ENCODE results near the gene TMEM43.
A peak's percentile ranks its signal among the peaks of the same experiment; 100 is the strongest.

Gene TMEM43

DNA sequence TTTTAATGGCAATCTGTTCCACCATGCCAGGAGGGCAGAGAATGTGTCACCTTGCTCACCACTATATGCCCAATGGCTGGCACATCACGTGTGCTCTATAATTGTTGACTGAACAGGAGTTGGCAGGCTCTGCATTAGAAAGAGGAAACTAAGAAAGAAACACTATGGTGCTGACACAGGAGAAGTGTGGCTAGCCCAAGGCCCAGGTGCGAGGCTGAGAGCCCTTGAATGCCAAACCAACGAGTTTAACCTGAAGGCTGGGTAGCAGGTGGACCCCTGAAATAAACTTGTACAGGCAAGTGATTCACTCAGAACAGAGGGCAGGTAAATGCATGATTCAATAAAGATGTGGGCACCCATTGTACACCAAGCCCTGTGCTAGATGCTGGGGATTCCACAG is 2.6 kb upstream of the TMEM43 start:
- DNase-seq (ENCODE audit: low read depth in 3 of 3), result no peak

GRCh38 chr3:14123308-14124222 is 1.3 kb upstream of the TMEM43 start:
- DNase-seq (ENCODE audit: low read depth in 3 of 3), result no peak

DNA sequence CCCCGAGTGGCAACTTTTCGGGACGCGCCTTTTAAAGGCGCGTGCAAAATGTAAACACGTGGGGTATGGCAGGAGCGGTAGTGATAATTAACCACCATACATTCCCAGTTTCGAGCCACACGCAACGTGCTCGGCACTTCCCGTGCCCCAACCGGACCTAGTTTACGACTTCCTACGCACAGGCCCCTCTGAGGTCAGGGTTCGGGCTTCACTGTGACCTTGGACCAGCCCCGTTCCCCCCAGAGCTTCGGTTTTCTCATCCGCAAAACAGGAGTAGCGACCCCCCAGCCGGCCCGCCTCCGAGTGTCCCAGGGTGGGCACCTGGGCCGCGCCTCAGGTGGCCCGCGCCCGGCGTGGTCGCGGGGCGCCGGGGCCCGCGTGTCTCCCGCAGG is 633 bp upstream of the TMEM43 start:
- DNase-seq (ENCODE audit: low read depth in 3 of 3), result peak; percentile 48 to 50 (median 48)

DNA sequence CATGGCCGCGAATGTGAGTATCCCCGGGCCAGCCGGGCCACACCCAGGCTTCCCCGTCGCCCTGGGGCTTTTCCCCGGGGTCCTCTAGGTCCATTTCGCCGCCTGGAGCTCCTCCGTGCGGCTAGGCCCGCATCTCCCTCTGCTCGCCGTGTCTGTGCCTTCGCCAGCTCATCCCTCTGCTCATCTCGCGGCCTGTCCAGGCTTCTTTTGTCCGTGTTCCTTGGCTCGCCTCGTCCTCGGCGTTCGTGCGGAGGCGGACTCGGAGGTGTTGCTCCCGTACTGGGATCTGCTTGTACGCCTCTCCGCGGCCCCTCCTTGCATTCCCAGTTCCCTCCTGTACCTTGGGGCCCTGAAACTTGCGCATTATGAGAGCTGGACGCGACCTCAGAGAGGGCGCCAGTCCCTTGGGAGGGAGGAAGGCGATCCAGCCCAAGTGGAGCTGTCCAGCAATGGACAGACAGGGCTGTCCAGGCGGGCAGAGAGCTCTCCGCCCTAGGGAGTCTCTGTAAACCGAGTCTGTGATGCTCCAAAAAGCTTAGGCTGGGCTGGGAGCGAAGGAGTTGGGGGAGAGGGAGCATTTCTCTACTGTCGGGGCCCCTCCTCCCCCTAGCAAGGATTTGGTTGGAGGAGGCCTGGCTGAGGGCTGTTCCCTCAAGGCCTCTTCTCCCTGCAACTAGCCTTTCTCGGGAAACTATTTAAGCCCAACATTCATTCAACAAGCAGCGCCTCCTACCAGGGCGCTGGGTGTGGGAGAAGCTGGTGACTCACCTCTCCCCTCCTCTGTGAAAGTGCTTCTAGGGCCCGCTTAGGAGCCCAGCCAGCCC is 553 bp downstream of the TMEM43 start:
- peak; percentile 40 to 53 (median 43) for DNase-seq (ENCODE audit: low read depth in 3 of 3)

- DNase-seq (ENCODE audit: low read depth in 3 of 3), result no peak
Measured at GRCh38 chr3:14126017-14126886, 1.4 kb downstream of the TMEM43 start.

DNA sequence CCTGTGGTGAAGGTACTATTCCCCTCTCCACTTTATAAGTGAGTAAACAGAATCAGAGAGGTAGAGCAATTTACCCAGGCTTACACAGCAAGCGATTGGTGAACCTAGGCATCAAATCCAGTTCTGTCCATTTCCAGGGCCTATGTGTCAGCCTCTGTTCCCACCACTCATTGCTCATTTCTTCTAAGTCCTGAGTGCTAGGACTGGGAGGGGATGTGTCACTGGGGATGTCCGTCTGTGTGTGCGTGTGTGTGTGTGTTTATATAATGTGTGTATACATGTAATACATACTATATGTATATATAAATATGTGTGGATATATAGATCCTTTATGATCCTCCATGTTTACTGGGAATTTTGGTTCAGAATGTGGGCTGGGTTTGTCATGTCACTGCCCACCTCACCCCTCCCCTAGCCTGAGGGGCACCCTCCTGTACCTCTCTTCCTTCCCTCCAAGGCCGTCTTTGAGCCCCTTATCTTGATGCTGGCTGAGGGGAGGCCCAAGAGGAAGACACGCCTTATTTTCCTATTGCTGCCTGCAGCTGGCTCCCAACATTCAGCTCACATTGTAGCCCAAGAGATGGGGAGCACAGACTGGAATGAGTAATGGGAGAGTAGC is 2.1 kb downstream of the TMEM43 start:
- no peak for DNase-seq (ENCODE audit: low read depth in 3 of 3)

DNA sequence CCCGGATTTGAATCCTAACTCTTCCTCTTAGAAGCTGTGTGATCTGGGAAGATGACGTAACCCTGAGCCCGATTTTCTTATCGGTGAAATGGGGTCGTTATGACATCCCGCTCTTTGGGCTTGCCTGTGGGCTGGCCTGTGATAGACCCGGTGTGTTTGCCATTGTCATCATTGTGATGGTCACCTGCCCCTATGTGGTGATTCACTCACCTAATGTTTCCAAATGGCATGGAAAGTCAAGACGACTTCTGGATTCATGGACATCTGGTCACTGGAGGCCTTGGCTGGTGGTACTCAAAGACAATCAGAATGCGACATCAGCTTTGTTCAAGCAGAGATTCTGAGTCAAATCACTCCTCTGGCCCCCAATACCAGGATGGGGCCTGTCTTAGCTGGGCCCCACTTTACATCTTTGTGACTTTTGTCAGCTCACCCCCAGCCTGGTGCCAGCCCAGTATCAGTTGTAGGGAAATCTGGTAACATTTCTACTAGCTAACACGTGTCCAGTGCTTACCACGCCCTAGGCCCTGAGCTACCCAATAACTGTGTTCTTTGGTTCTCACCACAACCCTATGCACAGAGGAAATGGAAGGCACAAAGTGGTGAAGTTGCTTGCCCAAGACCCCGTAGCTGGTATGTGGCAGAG is 2.8 kb downstream of the TMEM43 start:
- no peak for DNase-seq (ENCODE audit: low read depth in 3 of 3)

DNA sequence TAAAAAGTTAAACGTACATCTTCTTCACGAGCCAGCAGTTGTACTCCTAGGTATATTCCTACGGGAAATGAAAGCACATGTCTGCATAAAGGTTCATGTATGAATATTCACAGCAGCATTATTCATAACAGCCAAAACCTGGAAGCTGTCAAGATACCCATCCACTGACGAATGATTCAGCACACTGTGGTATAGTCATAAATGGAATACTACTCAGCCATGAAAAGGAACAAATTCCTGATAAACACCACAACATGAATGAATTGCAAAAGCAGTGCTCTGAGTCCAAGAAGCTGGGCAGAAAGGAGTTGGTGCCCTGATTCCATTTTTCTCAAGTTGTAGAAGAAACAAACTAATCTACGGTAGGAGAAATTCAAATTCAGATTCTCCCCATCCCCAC is 3.9 kb downstream of the TMEM43 start:
- DNase-seq (ENCODE audit: low read depth in 3 of 3), result no peak

GRCh38 chr3:14129296-14129695 is 4.4 kb downstream of the TMEM43 start:
- no peak for DNase-seq (ENCODE audit: low read depth in 3 of 3)

GRCh38 chr3:14130230-14130629 is 5.4 kb downstream of the TMEM43 start:
- DNase-seq (ENCODE audit: low read depth in 3 of 3), result no peak

GRCh38 chr3:14130707-14131106 is 5.9 kb downstream of the TMEM43 start:
- DNase-seq (ENCODE audit: low read depth in 3 of 3), result no peak

DNA sequence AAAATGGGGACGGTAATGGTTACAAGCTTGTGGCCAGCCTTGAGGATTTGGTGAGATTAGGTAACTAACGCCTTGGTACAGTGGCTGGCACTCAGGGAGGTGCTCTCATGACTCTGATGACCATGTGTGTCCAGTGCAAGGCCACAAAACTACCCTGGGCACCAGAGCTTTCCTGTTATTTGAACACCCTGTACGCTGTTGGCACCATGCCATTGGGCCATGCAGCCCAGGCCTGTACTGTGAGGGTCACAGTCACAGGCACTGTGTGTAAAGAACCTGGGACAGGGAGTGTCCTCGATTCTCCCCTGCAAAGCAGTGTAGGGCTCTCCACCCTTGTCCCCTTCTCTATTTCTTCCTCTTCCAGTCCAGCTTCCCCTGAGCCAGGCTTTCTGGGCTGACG is 6.3 kb downstream of the TMEM43 start:
- DNase-seq (ENCODE audit: low read depth in 3 of 3), result no peak

DNA sequence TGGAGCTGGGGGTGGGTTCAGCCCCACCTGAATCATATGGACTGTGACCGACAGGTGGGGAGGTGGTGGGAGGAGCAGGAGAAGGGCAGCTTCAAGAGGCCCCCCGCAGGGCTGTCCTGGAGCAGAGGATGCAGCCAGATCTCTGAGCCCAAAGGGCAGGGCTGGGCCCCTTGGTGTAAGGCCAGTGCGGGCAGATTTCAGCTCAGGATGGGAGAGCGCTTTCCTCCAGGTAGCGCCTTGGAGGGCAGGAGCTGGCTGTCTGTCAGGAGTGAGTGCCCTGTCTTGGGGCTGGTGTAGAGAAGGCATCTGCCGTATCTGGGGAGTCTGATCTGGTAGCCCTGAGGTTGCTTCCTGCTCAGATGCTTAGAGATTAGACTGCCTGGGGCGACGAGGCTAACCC is 7.3 kb downstream of the TMEM43 start:
- no peak for DNase-seq (ENCODE audit: low read depth in 3 of 3)

DNA sequence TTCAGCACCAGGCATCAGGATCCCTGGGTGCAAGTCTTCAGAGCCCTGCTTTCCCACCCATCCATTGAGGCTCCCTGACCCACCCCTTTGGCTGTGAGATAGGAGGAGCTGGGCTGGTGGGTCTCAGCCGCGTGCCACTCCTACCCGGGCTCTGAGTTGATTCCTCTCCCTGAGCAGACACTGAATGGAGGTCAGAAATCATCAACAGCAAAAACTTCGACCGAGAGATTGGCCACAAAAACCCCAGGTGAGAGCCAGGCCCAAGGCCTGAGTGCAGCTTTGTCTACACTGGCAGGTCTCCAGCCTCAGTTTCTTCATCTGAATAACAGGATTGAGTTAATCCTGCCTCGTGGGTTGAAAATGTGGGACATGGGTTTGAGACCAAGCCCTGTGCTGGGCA is 7.8 kb downstream of the TMEM43 start:
- no peak for DNase-seq (ENCODE audit: low read depth in 3 of 3)

- no peak for DNase-seq (ENCODE audit: low read depth in 3 of 3)
Measured at GRCh38 chr3:14133188-14133800, 8.4 kb downstream of the TMEM43 start.

- no peak for DNase-seq (ENCODE audit: low read depth in 3 of 3)
Measured at GRCh38 chr3:14133876-14134275, 9.0 kb downstream of the TMEM43 start.

- DNase-seq (ENCODE audit: low read depth in 3 of 3), result no peak
Measured at GRCh38 chr3:14134291-14134690, 9.4 kb downstream of the TMEM43 start.

GRCh38 chr3:14135581-14135980 is 10.7 kb downstream of the TMEM43 start:
- DNase-seq (ENCODE audit: low read depth in 3 of 3), result no peak

DNA sequence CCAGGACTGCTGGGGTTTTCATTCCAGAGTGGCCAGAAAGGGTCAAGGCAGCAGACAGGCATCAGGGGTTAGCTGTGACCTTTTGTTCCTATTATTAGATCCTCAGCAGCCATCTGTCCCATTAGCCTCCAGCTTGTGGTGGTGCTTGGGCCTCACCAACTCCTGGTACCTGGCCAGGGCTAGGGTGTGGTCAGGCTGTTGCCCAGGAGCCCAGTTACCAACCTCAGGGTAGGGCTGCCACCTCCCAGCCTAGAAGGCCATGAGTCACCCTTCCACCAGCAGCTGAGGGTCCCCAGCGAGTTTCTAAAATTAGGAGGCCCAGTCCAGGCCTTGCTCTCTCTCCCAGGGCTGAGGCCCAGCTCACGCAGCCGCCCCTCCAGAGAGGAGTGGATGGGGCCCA is 12.2 kb downstream of the TMEM43 start:
- DNase-seq (ENCODE audit: low read depth in 3 of 3), result no peak

DNA sequence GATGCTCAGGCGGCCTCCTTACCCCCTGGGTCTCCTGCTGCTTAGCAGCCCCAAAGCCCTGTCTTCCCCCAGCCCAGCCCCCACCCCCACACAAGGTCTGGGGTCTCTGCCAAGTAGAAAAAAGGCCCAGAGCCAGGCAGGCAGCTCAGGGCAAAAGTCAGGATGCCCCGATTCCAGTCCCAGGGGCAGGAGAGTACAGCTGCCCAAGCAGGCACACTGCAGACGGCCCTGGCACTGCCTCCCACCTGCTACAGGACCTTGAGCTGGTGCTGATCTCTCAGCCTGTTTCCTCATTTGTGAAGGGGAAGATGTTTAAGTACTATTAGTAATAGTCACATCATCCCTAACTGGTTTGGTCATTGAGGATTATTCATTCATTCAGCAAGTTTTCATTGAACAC is 12.6 kb downstream of the TMEM43 start:
- no peak for DNase-seq (ENCODE audit: low read depth in 3 of 3)
